ENCODE measurements around the gene RAPGEF3.

DNA sequence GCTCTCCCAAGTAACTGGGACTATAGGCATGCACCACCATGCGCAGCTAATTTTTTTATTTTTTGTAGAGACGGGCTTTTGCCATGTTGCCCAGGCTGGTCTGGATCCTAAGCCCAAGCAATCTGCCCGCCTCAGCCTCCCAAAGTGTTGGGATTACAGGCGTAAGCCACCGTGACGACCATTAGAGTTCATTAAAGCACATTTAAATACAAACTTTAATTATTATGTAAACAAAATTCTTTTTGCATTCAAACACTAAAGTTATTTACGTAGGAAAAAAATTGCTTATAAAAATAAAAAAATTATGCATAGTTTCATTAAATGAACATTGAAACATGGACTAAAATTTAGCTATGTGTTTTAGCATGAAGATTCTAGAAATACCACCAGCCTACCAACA, 60.0 kb downstream of the RAPGEF3 start:
- TF ChIP-seq POLR2A (IDR thresholded peaks at IDR 0.05): no peak
- TF ChIP-seq, protein P1, sequence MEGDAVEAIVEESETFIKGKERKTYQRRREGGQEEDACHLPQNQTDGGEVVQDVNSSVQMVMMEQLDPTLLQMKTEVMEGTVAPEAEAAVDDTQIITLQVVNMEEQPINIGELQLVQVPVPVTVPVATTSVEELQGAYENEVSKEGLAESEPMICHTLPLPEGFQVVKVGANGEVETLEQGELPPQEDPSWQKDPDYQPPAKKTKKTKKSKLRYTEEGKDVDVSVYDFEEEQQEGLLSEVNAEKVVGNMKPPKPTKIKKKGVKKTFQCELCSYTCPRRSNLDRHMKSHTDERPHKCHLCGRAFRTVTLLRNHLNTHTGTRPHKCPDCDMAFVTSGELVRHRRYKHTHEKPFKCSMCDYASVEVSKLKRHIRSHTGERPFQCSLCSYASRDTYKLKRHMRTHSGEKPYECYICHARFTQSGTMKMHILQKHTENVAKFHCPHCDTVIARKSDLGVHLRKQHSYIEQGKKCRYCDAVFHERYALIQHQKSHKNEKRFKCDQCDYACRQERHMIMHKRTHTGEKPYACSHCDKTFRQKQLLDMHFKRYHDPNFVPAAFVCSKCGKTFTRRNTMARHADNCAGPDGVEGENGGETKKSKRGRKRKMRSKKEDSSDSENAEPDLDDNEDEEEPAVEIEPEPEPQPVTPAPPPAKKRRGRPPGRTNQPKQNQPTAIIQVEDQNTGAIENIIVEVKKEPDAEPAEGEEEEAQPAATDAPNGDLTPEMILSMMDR (IDR thresholded peaks at IDR 0.05): no peak
